NCI-H526 treated with DMSO at 0.1 percent for 48 hours (cell line): ENCODE data around the gene PTPRM.

Source experiments
- DNase-seq: peaks from one replicate; lab custom pipeline; 2025; lab: John Stamatoyannopoulos, UW

Gene PTPRM

DNA sequence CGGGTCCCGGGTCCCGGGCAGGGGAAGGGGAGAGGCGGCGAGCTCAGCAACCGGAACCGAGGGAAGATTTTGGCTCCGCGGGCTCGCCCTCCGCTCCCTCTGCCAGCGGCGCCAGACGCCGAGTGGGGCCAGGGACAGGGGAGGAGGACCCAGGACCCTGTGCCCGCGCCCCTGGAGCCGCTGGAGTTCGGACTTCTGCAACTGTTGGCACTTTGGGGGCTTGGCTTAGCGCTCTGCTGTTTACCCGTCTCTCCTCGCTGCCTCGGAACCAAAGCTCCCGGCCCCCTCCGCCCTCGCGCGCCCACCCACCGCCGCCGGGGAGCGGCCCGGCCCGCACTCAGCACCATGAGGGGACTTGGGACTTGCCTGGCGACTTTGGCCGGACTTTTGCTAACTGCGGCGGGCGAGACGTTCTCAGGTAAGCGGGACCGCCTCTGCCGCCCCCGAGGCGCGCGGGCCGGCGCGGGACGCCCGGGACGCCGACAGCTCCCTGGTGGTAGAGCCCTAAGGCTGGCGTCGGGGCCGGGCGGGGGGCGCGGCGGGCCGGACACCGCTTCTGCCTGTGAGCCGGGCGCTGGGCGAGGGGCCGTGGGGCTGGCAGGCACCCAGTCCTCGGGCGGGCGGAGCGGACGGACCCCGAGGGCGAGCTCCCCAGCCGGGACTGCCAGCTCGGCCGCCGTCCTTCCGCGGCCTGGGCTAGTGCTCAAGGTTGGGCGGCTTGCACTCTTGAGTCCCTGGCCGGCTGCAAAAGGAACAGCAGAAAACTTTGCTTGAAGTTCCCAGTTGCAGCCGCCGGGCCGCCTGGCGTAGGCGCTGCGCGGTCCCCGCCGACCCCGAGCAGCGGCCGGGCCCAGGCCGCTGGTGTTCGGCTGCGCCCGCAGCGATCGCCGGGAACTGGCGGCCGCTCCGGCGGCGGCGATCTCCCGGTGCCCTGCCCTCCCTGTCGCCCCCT lies 634 bp downstream of the PTPRM start:
- no peak for DNase-seq

DNA sequence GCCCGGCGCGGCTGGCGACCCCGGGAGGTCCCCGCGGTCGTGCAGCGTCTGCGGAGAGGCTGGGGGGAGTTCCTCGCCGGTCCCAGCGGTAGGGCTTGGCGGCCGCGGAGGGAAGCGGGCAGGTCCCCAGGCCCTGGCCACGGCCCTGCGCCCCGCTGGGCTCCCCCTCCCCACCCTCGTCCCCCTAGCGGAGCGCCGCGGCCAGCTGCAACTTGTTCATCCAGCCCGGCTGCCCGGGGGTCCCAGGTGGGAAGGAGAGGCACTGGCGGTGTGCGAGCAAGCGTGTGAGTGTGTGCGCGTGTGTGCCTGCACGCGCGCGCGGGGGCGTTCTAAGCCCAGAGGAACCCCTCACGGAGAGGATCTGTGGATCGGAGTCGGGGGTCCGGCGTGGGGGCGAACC lies 1.3 kb downstream of the PTPRM start:
- no peak for DNase-seq

DNA sequence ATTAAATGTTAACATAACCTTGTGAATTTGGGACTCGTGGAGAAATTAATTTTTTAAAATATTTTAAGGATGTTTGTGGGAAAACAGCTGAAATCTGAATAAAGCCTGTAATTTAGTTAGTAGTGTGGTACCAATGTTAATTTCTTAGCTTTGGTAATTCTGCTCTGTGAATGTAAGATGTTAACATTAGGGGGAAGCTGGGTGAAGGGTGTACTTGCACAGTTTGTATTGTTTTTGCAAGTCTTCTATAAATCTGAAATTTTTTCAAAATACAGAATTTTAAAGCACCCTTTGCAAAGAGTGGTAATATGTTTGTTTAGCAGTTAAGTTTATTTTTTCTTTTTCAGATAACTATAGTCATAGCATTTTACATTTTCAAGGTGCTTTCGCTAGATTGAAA lies 4.5 kb downstream of the PTPRM start:
- DNase-seq: no peak

DNA sequence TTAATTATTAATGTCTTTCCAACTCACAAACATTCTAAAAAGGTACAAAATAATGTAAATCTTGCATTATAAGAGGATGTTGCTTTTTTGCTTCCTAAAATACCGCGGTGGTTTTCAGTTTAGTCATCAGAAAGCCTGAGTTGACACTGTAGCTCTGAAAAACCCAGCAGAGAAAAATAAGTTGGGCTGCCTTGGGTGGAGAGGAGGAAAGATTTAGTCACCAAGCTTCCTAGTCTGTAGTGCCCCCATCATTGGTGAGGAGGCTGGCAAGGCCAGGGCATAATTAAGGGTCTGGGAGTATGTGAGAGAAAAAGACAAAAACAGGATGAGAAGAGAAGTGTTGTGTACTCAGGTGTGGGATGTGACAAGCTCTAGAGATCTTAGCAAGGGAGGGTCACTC lies 5.7 kb downstream of the PTPRM start:
- no peak for DNase-seq

- DNase-seq: no peak
These were observed 8.4 kb downstream of the PTPRM start for GRCh38 chr18:7575465-7576028.

GRCh38 chr18:7576077-7576476 lies 9.0 kb downstream of the PTPRM start:
- DNase-seq: no peak

DNA sequence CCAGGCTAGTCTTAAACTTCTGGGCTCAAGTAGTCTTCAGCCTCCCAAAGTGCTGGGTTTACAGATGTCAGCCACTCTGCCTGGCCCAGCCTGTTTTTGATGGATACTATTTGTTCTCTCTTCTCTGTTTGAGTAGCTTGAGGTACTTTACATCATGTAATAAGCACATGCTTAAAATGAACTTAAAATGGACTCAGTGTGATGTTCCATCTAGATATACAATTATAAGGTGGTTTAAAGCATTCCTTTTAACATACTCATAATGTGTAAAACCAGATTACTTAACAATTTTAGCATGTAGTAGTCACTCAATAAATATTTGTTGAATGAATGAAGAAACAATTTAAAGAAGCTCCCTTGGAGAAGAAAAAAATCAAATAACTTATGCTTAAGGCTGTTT lies 9.6 kb downstream of the PTPRM start:
- no peak for DNase-seq

DNA sequence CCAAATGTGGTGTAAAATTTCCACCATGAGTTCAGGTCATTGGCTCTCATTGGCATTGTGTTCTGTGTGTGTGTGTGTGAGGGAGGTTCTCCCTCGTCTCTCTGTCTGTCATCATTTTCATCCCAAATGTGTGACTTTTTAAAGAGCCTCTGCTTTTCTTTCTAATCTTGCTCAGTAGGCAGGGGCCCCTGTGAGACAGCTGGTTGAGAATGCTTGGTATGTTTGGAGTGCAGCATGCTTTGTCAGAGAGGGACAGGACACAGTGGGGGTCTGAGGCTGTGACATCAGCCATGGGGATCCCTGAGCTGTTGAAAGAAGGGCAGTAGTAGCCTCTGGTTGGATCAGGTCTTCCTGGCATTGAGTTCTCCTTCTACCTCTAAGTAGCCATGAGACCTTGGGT lies 10.6 kb downstream of the PTPRM start:
- no peak for DNase-seq

GRCh38 chr18:7579176-7579917 lies 12.2 kb downstream of the PTPRM start:
- no peak for DNase-seq

- DNase-seq: no peak
These were observed 12.9 kb downstream of the PTPRM start for GRCh38 chr18:7579918-7580542.

- no peak for DNase-seq
These were observed 17.6 kb downstream of the PTPRM start for GRCh38 chr18:7584646-7585275.

DNA sequence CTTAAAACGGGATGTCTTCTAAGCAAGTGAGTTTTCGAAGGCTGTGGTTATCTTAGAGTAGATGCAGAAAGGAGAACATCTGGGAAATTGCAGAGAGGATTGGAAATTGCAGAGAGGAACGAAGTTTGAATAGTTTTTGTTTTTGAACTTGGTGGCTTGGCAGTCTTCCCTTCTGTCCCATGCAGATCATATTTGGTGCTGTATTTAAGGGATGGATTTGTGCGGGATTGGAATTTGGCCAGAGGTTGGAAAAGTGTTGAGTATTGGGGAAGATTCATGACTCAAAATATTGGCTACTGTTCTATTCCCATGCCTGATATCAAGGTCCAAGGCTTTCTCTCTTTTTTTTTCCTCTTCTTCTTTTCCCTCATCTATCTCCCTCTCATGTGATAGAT lies 18.2 kb downstream of the PTPRM start:
- no peak for DNase-seq

GRCh38 chr18:7586379-7586778 lies 19.3 kb downstream of the PTPRM start:
- DNase-seq: no peak

DNA sequence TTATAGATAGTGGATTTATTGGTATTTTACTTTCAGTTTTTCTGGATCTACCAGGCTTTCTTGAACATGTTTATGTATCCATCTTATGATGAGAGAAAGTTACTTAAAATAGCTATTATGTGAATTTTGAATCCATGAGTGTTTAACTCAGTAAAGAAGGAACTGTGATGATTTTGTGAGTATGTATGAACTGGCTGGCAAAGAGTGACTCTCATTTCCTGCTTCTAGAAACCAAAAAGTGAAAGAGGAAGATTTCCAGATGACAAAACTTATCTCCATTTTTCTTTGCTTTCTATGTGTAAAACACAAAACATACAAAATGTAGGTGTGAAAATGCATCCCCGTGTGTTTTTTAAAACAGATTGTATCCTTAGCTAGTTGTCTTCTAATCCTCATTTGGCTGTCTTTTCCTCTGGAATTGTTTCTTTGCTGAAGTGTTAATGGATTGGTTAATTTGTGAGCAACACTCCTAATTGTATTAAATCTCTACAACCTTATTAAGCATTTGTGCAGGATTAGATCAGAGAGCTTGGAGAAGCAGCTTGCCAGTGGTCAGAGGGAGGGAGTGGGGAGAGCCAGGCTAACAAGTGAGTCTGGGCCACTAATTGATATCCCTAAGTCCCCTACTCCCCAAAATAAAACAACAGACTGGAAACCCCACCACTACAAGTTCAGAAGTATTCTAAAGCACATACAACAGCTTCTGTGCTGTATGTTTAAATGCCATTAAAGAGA lies 23.9 kb downstream of the PTPRM start:
- no peak for DNase-seq

DNA sequence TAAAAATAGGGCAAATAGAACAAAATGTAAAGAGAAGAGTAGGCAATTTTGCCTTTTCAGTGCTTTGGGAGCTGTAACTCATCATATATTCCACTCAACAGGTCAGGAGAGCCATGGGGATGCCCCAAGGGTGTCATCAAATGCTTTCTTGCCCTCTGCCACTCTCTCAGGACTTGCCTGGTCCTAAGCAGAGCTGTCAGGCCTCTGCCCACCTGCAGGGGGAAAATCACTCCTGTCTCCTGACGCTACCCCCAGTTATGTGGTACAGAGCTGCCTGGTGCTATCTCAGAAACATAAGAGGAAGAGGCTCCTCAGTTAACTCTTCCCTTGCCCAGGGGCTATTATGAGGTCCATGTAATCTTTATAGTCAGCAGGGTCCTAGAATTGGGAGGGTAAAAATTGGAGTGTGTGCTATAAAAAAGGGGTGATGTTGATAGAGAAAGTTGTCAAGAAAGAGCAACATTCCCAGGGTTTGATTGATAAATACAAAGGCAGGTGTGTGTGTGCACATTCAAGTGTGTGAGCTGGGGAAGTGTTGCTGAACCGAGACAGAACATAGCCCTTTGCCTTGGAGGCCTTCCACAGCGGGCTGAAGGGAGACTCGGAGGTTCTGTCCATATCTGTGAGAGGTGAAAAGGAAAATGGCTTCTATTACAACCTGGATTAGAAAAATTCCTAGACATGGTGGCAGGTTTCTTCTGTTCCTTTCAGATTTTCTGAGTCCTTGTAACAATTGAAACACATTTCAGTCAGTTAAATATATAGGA lies 25.4 kb downstream of the PTPRM start:
- no peak for DNase-seq

- peak; percentile 44 for DNase-seq
These were observed 26.2 kb downstream of the PTPRM start for GRCh38 chr18:7593218-7593819.

DNA sequence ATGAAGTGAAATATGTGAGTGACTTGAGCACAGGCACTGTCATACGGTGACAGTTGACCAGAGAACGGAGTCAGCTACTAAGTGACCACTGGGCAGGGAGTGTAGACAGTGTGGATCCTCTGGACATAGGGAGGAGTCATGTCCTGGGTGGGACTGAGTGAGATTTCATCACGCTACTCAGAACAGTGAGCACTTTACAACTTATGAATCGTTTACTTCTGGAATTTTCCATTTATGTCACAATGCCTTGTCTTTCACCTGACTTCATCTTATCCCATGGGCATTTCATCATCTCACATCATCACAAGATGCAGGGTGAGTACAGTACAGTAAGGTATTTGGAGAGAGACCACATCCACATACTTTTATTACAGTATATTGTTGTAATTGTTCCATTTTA lies 29.0 kb downstream of the PTPRM start:
- DNase-seq: no peak

- DNase-seq: no peak
These were observed 30.4 kb downstream of the PTPRM start for GRCh38 chr18:7597500-7597899.

- DNase-seq: no peak
These were observed 31.3 kb downstream of the PTPRM start for GRCh38 chr18:7598167-7599047.
